CD4-positive, alpha-beta T cell (primary cell): ENCODE data around the gene ALKBH3. TPM values are rescaled to one million over a fixed set of nuclear protein-coding genes. Genes with fewer than 3 reads are reported as not detected.

Experiments used
- ATAC-seq: fragments of 200-7000 bp; cut with Tn5 transposase; one replicate; pipeline ENCODE4 v1.10.0; 2022; ENCODE audit warnings: mild to moderate bottlenecking; ENCODE audit not compliant: poor library complexity
- CTCF ChIA-PET: fragments of 350-600 bp; sonication (Branson Sonifier 250); formaldehyde crosslinking; loops from one replicate; lab custom pipeline; 2021; ENCODE audit warnings: antibody characterized with exemption, inconsistent platforms; lab: Charles Lee
- POLR2A ChIA-PET: fragments of 350-600 bp; sonication (Branson Sonifier 250); formaldehyde crosslinking; loops from one replicate; lab custom pipeline; 2021; ENCODE audit warnings: antibody characterized with exemption, inconsistent platforms; lab: Charles Lee
- DNase-seq, 14 experiments: peaks; one replicate each; pipeline ENCODE4 v3.0.0-alpha.2; 2013 to 2020; ENCODE audit warnings: mixed read lengths in 2 of 14
- H3K27ac ChIP-seq, 2 donors: one replicate each; pipeline versions ENCODE4 v1.5.1 to v1.7.0; 2013; ENCODE audit warnings: low read length in 2 of 2, low read depth in 1 of 2, mild to moderate bottlenecking in 1 of 2
- H3K27me3 ChIP-seq, 2 experiments: 1 replicate in 1 of 2; 2 replicates in 1 of 2; pipeline versions ENCODE4 v1.6.1 to v1.7.0; 2013; ENCODE audit warnings: low read length in 2 of 2, control low read depth in 1 of 2, mild to moderate bottlenecking in 1 of 2, moderate library complexity in 1 of 2; ENCODE audit not compliant: insufficient read depth in 2 of 2, control insufficient read depth in 1 of 2
- H3K36me3 ChIP-seq: one replicate; pipeline ENCODE4 v1.6.1; 2013; ENCODE audit warnings: low read length, control low read depth; ENCODE audit not compliant: insufficient read depth
- H3K4me1 ChIP-seq: one replicate; pipeline ENCODE4 v1.6.1; 2013; ENCODE audit warnings: low read length, control low read depth; ENCODE audit not compliant: insufficient read depth
- H3K4me3 ChIP-seq: one replicate; pipeline ENCODE4 v1.5.1; 2013; ENCODE audit warnings: mild to moderate bottlenecking, low read length, moderate library complexity
- H3K9me3 ChIP-seq, 2 experiments: 1 replicate in 1 of 2; 2 replicates in 1 of 2; pipeline versions ENCODE4 v1.6.1 to v1.7.0; 2013; ENCODE audit warnings: low read length in 2 of 2, mild to moderate bottlenecking in 2 of 2, control low read depth in 1 of 2, moderate library complexity in 1 of 2; ENCODE audit not compliant: control insufficient read depth in 1 of 2, insufficient read depth in 1 of 2
- H3K27ac Mint-ChIP-seq: one replicate; pipeline ENCODE4 v1.8.0; 2020; ENCODE audit warnings: mixed read lengths
- H3K27me3 Mint-ChIP-seq: one replicate; pipeline ENCODE4 v1.8.0; 2021; ENCODE audit warnings: mixed read lengths
- H3K36me3 Mint-ChIP-seq: one replicate; pipeline ENCODE4 v1.8.0; 2021; ENCODE audit warnings: low read depth, mixed read lengths
- H3K4me1 Mint-ChIP-seq: one replicate; pipeline ENCODE4 v1.8.0; 2021; ENCODE audit warnings: low read depth, mixed read lengths
- H3K4me3 Mint-ChIP-seq: one replicate; pipeline ENCODE4 v1.8.0; 2020; ENCODE audit warnings: mild to moderate bottlenecking, mixed read lengths
- H3K9me3 Mint-ChIP-seq: one replicate; pipeline ENCODE4 v1.8.0; 2020; ENCODE audit warnings: mixed read lengths
- CTCF ChIP-seq: fragments of 200-600 bp; IDR thresholded peaks from one replicate; pipeline ENCODE4 v1.8.0; 2022; ENCODE audit warnings: antibody characterized with exemption, mild to moderate bottlenecking
- intact Hi-C, 2 experiments: fragments of 100-400 bp; cut with DNase I in 1 of 2; cut with micrococcal nuclease in 1 of 2; formaldehyde crosslinking; loops; one replicate each; pipeline versions ENCODE4 v1.15.1 to v1.9.0; 2023 to 2025; cut with DNase I, micrococcal nuclease
- total RNA-seq, 174 experiments: library from RNA in 2 of 174; stranded (reverse) in 2 of 174; gene quantifications; one replicate each; pipeline ENCODE4 v1.2.3 and lab custom pipeline; 2021 to 2026

The ALKBH3 gene
- total RNA-seq, 2 experiments from 2014 or later = 16.7 to 17.2 TPM

- H3K4me3 ChIP-seq = no peak overlapping the region
- ATAC-seq (no peak), DNase-seq (no peak)
- peaks cover 40% of the 10 kb centered on the region for H3K27me3 Mint-ChIP-seq
- H3K36me3 ChIP-seq = no peaks in the 10 kb centered on the region
- ChIA-PET CTCF (no interaction called here), POLR2A (no interaction called here)
- no peak for TF ChIP-seq CTCF
- H3K36me3 Mint-ChIP-seq = no peaks in the 10 kb centered on the region
- intact Hi-C loops = no loop called here
- H3K9me3 ChIP-seq = no peaks in the 10 kb centered on the region
- H3K4me3 Mint-ChIP-seq = no peak overlapping the region
- no peaks in the 10 kb centered on the region for H3K4me1 ChIP-seq
- no peak overlapping the region for H3K27ac ChIP-seq
- no peak overlapping the region for H3K27ac Mint-ChIP-seq
- H3K27me3 ChIP-seq = peaks cover 7 to 13% of the 10 kb centered on the region in 2 experiments
- H3K9me3 Mint-ChIP-seq = no peaks in the 10 kb centered on the region
- no peaks in the 10 kb centered on the region for H3K4me1 Mint-ChIP-seq
Observed at GRCh38 chr11:43954241-43954640, 73.6 kb downstream of the ALKBH3 start.

- Mint-ChIP-seq H3K27ac (no peak overlapping the region), H3K4me3 (no peak overlapping the region), H3K9me3 (no peaks in the 10 kb centered on the region), H3K27me3 (peaks cover 34% of the 10 kb centered on the region), H3K36me3 (no peaks in the 10 kb centered on the region), H3K4me1 (no peaks in the 10 kb centered on the region)
- no peaks in the 10 kb centered on the region for H3K36me3 ChIP-seq
- peaks cover 8 to 10% of the 10 kb centered on the region in 2 experiments for H3K27me3 ChIP-seq
- no peak for DNase-seq
- CTCF ChIA-PET = no interaction called here
- POLR2A ChIA-PET = no interaction called here
- TF ChIP-seq CTCF = no peak
- no peak overlapping the region for H3K27ac ChIP-seq
- no peak overlapping the region for H3K4me3 ChIP-seq
- no peaks in the 10 kb centered on the region for H3K9me3 ChIP-seq
- intact Hi-C loops = no loop called here
- no peak for ATAC-seq
- H3K4me1 ChIP-seq = no peaks in the 10 kb centered on the region
Observed at GRCh38 chr11:43955381-43956118, 74.9 kb downstream of the ALKBH3 start.

- intact Hi-C loops = no loop called here
- ChIA-PET POLR2A (no interaction called here), CTCF (no interaction called here)
- Mint-ChIP-seq H3K4me1 (no peaks in the 10 kb centered on the region), H3K27ac (no peak overlapping the region), H3K36me3 (no peaks in the 10 kb centered on the region), H3K9me3 (no peaks in the 10 kb centered on the region), H3K27me3 (peaks cover 37% of the 10 kb centered on the region), H3K4me3 (no peak overlapping the region)
- Histone ChIP-seq H3K27me3 (peaks cover 1 to 9% of the 10 kb centered on the region in 2 experiments), H3K9me3 (no peaks in the 10 kb centered on the region), H3K4me3 (no peak overlapping the region), H3K36me3 (no peaks in the 10 kb centered on the region), H3K27ac (no peak overlapping the region), H3K4me1 (no peaks in the 10 kb centered on the region)
- DNase-seq = no peak
- no peak for ATAC-seq
- no peak for TF ChIP-seq CTCF
Observed at GRCh38 chr11:43957571-43957970, 76.9 kb downstream of the ALKBH3 start.
